ENCODE data around the gene NFIB. TPM values are rescaled to one million over a fixed set of nuclear protein-coding genes. Genes with fewer than 3 reads are reported as not detected.

The NFIB gene
- total RNA-seq, 1 experiment from 2014 or later = 14.3 TPM

GRCh38 chr9:14301006-14301405 lies 12.9 kb downstream of the NFIB start:
- H2BK12ac ChIP-seq (ENCODE audit: insufficient read length, low read depth, low read length) = no peak overlapping the region
- H3K23me2 ChIP-seq (ENCODE audit: insufficient read length, low read depth, low read length, poor library complexity, severe bottlenecking) = no peaks in the 10 kb centered on the region
- no peak overlapping the region for H3K4me2 ChIP-seq (ENCODE audit: insufficient read depth, insufficient read length, low read length)

More at GRCh38 chr9:14301006-14301405, 12.9 kb downstream of the NFIB start:
- Histone ChIP-seq H2BK20ac (ENCODE audit: low read depth, low read length, poor library complexity, severe bottlenecking) (no peak overlapping the region), H4K5ac (ENCODE audit: insufficient read length, low read depth, low read length) (no peak overlapping the region), H2BK120ac (ENCODE audit: low read depth, low read length, poor library complexity, severe bottlenecking) (no peak overlapping the region), H2BK5ac (ENCODE audit: insufficient read length, low read length) (no peak overlapping the region), H3K4me1 (ENCODE audit: insufficient read depth, low read length) (peaks cover 5% of the 10 kb centered on the region; the same call in 1 of the 2 replicates), H4K20me1 (ENCODE audit: control insufficient read depth, insufficient read depth, insufficient read length) (no peaks in the 10 kb centered on the region), H3K23ac (ENCODE audit: insufficient read length, low read depth, low read length) (no peak overlapping the region), H3K18ac (ENCODE audit: insufficient read length, low read depth, low read length) (no peak overlapping the region), H3K14ac (ENCODE audit: insufficient read depth, low read length) (no peak overlapping the region), H4K8ac (replicated peaks; ENCODE audit: insufficient read length, low read depth, low read length) (no peak overlapping the region), H3K9ac (ENCODE audit: extremely low read depth, insufficient read length, low read length) (no peak overlapping the region), H3K79me2 (ENCODE audit: insufficient read depth, low read length) (no peaks in the 10 kb centered on the region), H4K91ac (ENCODE audit: insufficient read length, low read depth, low read length) (no peak overlapping the region), H3K79me1 (ENCODE audit: insufficient read depth, low read depth, low read length, poor library complexity, severe bottlenecking) (no peaks in the 10 kb centered on the region), H3K4ac (ENCODE audit: low read depth, low read length) (no peak overlapping the region), H2AK5ac (ENCODE audit: insufficient read length, low read length) (no peak overlapping the region), H3K27ac (ENCODE audit: insufficient read length, low read depth, low read length) (no peak overlapping the region), H3K56ac (ENCODE audit: insufficient read length, low read depth, low read length) (no peak overlapping the region), H3T11ph (ENCODE audit: low read length) (no peak overlapping the region), H2BK15ac (ENCODE audit: low read depth, low read length) (no peak overlapping the region), H2AFZ (ENCODE audit: low read length) (no peak overlapping the region), H3K27me3 (ENCODE audit: insufficient read depth, low read length) (no peaks in the 10 kb centered on the region), H3K9me3 (ENCODE audit: control insufficient read depth, low read depth, low read length) (no peaks in the 10 kb centered on the region)
- WGBS (ENCODE audit: extremely low coverage, insufficient read length, low lambda C conversion rate) = no CpG with 5 or more reads among the region's 4 CpGs
- TF ChIP-seq CTCF (conservative IDR thresholded peaks at IDR 0.05) = no peak
- Mint-ChIP-seq H3K9me3 (no peaks in the 10 kb centered on the region), H3K27ac (no peak overlapping the region), H3K4me1 (peaks cover 17 to 18% of the 10 kb centered on the region in 2 experiments), H3K36me3 (ENCODE audit: insufficient read depth in 1 of 3, low read depth in 3 of 3) (peaks cover 0 to 10% (median 0%) of the 10 kb centered on the region in 3 experiments; a peak in 2 of 7 replicates), H3K4me3 (no peak overlapping the region), H3K27me3 (ENCODE audit: low read depth) (no peaks in the 10 kb centered on the region)
- DNase-seq = no peak

Measured in H9 (cell line).